Activated CD4-positive, alpha-beta T cell treated with anti-CD3 and anti-CD28 coated beads for 24 hours (primary cell): ENCODE results near the gene ZFYVE26.
"Not testable (repeated sequence)": the region's sequence is repeated elsewhere in the genome, so short reads cannot be mapped to it uniquely, and the experiment has no call there.

Experiments used
- DNase-seq, 2 donors: peaks; one replicate each; pipeline ENCODE4 v3.0.0-alpha.2; 2020; ENCODE audit warnings: low read depth in 2 of 2

The ZFYVE26 gene

DNA sequence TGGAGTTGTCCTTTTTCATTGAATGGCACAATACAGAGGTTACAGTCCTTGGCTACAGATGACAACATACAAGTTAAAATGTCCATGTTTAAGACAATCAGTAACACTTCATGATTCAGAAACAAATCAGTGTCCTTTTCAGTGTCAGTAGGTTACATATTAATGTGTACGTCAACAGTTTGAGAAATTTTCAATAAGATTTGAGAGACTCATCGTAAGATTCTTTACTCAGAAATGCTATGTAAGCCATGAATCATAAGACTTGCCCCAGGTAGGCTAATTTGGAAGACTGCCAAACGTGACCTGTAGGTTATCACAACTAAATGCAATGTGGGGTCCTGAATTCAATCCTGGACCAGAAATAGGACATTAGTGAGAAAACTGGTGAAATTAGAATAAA lies 111.2 kb downstream of the ZFYVE26 start:
- DNase-seq, result no peak

DNA sequence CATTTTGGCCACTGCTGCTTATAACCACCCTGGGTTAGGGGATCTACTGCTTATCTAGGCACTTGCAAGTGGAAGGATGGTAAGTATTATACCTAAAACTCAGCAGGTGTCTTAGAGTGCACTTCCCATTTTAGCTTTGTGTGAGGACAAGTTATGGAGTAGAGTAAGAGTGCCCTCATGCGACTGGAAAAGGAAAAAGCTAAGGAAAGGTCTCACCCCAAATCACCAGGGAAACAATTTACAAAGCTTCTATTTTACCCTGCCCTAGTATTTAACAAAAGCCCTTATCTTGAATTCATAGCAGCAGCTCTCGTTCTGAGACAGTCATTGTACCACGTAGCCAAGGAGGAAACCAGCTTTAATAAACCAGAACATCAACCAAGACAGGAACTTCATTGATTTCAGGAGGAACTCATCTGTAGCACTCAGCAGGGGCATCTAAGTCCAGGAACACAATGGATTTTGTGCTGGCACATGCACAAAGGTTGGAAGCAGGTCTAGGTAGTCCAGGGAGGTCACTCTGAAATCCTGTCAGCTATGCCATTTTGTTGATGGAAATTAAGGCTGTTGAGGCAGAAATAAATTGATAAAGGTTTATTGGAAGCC lies 111.8 kb downstream of the ZFYVE26 start:
- DNase-seq, result peak in 1 of 2 donors; percentile 23

DNA sequence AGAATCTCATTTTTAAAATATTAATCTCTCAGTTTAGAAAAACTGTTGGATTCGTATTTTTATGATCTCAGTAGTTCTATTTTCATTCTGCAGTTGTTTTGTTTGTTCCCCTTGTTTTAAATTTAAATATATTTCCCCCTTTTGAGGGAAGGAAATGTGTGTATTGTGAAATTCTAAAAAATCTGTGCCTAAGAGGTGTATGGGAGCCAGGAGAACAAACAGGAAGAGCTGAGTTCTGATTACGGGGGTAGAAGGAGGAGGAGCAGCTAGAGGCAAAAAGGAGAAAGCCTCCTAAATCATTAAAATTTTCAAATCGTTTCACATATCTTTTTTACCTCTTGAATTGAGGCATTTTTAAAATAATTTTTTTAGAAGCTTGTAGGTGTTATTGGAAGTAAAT lies 112.4 kb downstream of the ZFYVE26 start:
- DNase-seq, result no peak

DNA sequence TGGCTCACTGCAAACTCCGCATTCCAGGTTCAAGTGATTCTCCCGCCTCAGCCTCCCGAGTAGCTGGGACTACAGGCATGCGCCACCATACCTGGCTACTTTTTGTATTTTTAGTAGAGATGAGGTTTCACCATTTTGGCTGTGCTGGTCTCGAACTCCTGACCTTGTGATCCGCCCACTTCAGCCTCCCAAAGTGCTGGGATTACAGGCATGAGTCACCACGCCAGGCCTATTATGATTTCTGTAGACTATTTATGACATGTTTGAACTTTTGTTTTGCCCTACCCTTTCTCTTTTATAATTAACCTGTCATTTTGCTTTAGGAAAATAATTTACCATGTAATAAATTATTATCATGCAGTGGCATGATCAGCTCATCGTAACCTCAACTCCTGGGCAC lies 114.9 kb downstream of the ZFYVE26 start, which contains the start of gene RDH12:
Gene RDH12, plus strand, starts transcription at position 395 of the 400 bp plus-strand sequence. CDS start 20,757 bp downstream, outside the sequence.
- not testable (repeated sequence) for DNase-seq

DNA sequence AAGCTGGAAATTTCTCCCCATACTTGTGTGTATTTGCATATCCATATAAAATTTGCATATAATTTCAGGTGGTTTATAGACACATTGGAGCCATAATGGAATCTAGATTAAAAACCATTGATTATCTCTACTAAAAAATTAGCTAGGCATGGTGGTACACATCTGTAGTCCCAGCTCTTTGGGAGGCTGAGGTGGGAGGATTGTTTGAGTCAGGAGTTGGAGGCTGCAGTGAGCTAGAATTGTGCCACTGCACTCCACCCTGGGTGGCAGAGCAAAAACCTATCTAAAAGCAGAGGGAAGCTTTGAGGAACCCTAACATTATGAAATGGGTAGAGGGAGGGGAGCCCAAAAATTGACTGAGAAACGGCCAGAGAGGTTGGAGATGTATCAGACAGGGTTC lies 118.2 kb downstream of the ZFYVE26 start:
- no peak for DNase-seq

DNA sequence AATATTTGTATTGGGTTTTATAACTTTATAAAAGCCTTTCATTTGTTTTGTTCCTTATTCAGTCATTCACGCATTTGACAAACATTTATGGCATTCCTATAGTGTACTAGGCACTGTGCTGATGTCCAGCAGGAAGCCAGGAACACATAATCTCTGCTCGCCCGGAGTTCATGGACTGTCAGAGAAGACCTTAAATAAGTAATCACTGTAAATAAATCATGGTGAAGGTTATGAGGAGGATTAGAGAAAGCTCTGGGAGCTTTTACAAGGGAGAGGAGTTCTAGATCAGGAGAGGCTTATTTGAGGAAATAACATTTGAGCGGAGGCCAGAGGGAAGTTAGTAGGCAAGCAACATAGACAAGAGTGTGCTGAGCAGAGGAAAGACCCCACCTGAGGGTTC lies 119.4 kb downstream of the ZFYVE26 start:
- DNase-seq, result no peak
